ENCODE data around the gene BTRC. TPM values are rescaled to one million over a fixed set of nuclear protein-coding genes. Genes with fewer than 3 reads are reported as not detected.

BTRC gene
- total RNA-seq, 4 donors from 2014 or later: 8.0 to 15.1 (median 10.4) TPM

DNA sequence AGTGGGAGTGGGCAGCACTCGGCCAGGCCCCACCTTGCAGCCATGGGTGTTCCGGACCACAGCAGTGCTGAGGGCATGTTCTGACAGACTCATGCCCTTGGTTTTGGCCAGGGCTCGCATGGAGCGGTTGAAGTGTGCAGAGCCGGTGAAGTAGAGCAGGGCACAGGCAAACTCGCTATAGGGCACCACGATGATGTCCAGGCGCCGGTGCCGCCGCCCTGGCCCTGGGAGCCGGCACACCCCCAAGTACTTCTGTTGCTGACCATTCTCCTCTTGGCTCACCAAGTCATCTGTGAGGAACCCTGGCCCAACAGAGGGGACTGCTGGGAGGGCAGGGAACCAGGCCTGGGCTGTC lies 225.5 kb downstream of the BTRC start:
- Histone ChIP-seq H3K27me3 (no peaks in the 10 kb centered on the region), H3K27ac (no peak overlapping the region), H3K36me3 (peaks cover 6 to 78% (median 12%) of the 10 kb centered on the region in 3 donors), H3K4me1 (no peaks in the 10 kb centered on the region), H3K4me3 (no peak overlapping the region), H3K9me3 (no peaks in the 10 kb centered on the region)
- TF ChIP-seq CTCF (IDR thresholded peaks at IDR 0.05): no peak
- no peak for TF ChIP-seq POLR2A (IDR thresholded peaks at IDR 0.05)
- DNase-seq: no peak
- intact Hi-C loops (cut with DNase I): loop anchor here (10.0 kb wide), 1 partner anchor 285 kb away; no protein-coding TSS in a partner anchor
- 76 to 96% methylated on average over 4 to 8 of the region's 12 CpGs for WGBS, 2 donors

- intact Hi-C loops (cut with DNase I): no loop called here
- Histone ChIP-seq H3K36me3 (peaks cover 6 to 91% (median 12%) of the 10 kb centered on the region in 3 donors), H3K9me3 (no peaks in the 10 kb centered on the region), H3K4me1 (no peaks in the 10 kb centered on the region), H3K4me3 (no peak overlapping the region), H3K27ac (no peak overlapping the region), H3K27me3 (no peaks in the 10 kb centered on the region)
- TF ChIP-seq POLR2A (IDR thresholded peaks at IDR 0.05): no peak
- no peak for TF ChIP-seq CTCF (IDR thresholded peaks at IDR 0.05)
- no peak for DNase-seq
- WGBS, 2 donors: 72 to 74% methylated on average over 4 to 5 of the region's 10 CpGs
These were observed 226.8 kb downstream of the BTRC start for GRCh38 chr10:101580486-101581399.

DNA sequence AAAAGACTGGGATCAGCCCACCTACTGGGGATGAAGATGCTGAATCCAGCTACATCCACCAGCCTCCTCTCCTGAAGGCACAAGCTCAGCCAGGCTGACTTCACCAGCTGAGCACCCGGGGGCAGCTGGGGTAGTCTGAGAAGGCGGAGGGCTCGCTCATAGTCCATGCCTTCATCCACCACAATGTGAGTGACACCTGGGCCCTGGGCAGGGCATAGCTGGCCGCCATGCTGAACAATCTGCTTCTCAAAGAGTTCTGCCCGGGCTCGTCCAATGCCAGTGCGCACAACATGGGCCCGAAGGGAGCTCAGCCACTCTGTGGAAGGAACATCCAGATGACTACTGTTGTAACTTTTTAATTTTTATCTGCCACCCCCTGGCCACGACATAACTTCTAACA lies 231.9 kb downstream of the BTRC start:
- no peak overlapping the region for H3K4me3 ChIP-seq
- DNase-seq: no peak
- no peaks in the 10 kb centered on the region for H3K9me3 ChIP-seq
- H3K36me3 ChIP-seq: peaks cover 0 to 52% (median 6%) of the 10 kb centered on the region in 3 donors
- TF ChIP-seq CTCF (IDR thresholded peaks at IDR 0.05) (no peak), POLR2A (IDR thresholded peaks at IDR 0.05) (no peak)
- H3K27me3 ChIP-seq: no peaks in the 10 kb centered on the region
- H3K27ac ChIP-seq: no peak overlapping the region
- WGBS, 2 donors: 86 to 93% methylated on average over 4 to 6 of the region's 9 CpGs
- intact Hi-C loops (cut with DNase I): no loop called here
- peaks cover 15 to 28% (median 17%) of the 10 kb centered on the region in 3 donors for H3K4me1 ChIP-seq

GRCh38 chr10:101587725-101588653 lies 234.0 kb downstream of the BTRC start, which contains the start of the genes DPCD and POLL:
Gene DPCD (plus strand): TSS chr10:101588321. CDS start chr10:101588337, 16 bp downstream.
Gene POLL (minus strand): TSS chr10:101588257. CDS start chr10:101587360, 897 bp downstream.
- DNase-seq: peak; percentile 84
- intact Hi-C loops (cut with DNase I): no loop called here
- WGBS, 2 donors: 1 to 2% methylated on average over 18 to 45 of the region's 50 CpGs
- peaks cover 15 to 28% (median 17%) of the 10 kb centered on the region in 3 donors for H3K4me1 ChIP-seq
- peak within 1 kb of the TSS; percentile 77 to 85 (median 78) for H3K27ac ChIP-seq
- H3K4me3 ChIP-seq: peak within 1 kb of the TSS; percentile 77 to 98 (median 94)
- TF ChIP-seq POLR2A (IDR thresholded peaks at IDR 0.05) (peak in 1 of 4 donors; percentile 38), CTCF (IDR thresholded peaks at IDR 0.05) (no peak)
- H3K9me3 ChIP-seq: no peaks in the 10 kb centered on the region
- H3K36me3 ChIP-seq: peaks cover 0 to 30% (median 2%) of the 10 kb centered on the region in 3 donors
- no peaks in the 10 kb centered on the region for H3K27me3 ChIP-seq
